HEK293 (cell line): ENCODE data around the gene CBFA2T2.

Experiments
- GLI2 ChIP-seq: fragments of 450-650 bp; formaldehyde crosslinking; IDR thresholded peaks from 2 replicates; pipeline ENCODE4; 2017; ENCODE audit warnings: missing biosample characterization, missing genetic modification characterization, low read depth, borderline replicate concordance
- HOXA7 ChIP-seq: sonication (generic); formaldehyde crosslinking; IDR thresholded peaks from 2 replicates; pipeline ENCODE4 v1.8.1; 2022; ENCODE audit warnings: missing genetic modification reagents, borderline replicate concordance
- KLF7 ChIP-seq: fragments of 450-650 bp; formaldehyde crosslinking; IDR thresholded peaks from 2 replicates; pipeline ENCODE4 v1.5.1; 2016; ENCODE audit warnings: missing biosample characterization, missing genetic modification characterization, borderline replicate concordance
- SCRT2 ChIP-seq: fragments of 450-650 bp; formaldehyde crosslinking; IDR thresholded peaks from 2 replicates; pipeline ENCODE4 v1.5.1; 2016; ENCODE audit warnings: missing biosample characterization, missing genetic modification characterization
- ZBTB20 ChIP-seq: fragments of 450-650 bp; formaldehyde crosslinking; IDR thresholded peaks from 2 replicates; pipeline ENCODE4 v1.5.1; 2016; ENCODE audit warnings: missing biosample characterization, missing genetic modification characterization
- ZIC2 ChIP-seq: fragments of 450-650 bp; formaldehyde crosslinking; IDR thresholded peaks from 2 replicates; pipeline ENCODE4 v1.5.1; 2016; ENCODE audit warnings: missing biosample characterization, missing genetic modification characterization
- ZNF121 ChIP-seq: fragments of 450-650 bp; formaldehyde crosslinking; IDR thresholded peaks from 2 replicates; pipeline ENCODE4 v1.5.1; 2016; ENCODE audit warnings: missing biosample characterization, missing genetic modification characterization
- ZNF132 ChIP-seq: fragments of 450-650 bp; formaldehyde crosslinking; IDR thresholded peaks from 2 replicates; pipeline ENCODE4 v1.5.1; 2017; ENCODE audit warnings: missing biosample characterization, missing genetic modification characterization, borderline replicate concordance
- ZNF48 ChIP-seq: fragments of 450-650 bp; formaldehyde crosslinking; IDR thresholded peaks from 2 replicates; pipeline ENCODE4 v1.5.1; 2016; ENCODE audit warnings: missing biosample characterization, missing genetic modification characterization
- ZNF707 ChIP-seq: fragments of 450-650 bp; formaldehyde crosslinking; IDR thresholded peaks from 2 replicates; pipeline ENCODE4 v1.5.1; 2016; ENCODE audit warnings: missing biosample characterization, missing genetic modification characterization
- TF ChIP-seq, protein P1 (sequence below): fragments of 450-650 bp; formaldehyde crosslinking; optimal IDR thresholded peaks from 2 replicates; pipeline ENCODE3; 2016; ENCODE audit warnings: missing biosample characterization, mild to moderate bottlenecking, missing genetic modification characterization
- TF ChIP-seq, protein P2 (sequence below): fragments of 450-650 bp; formaldehyde crosslinking; IDR thresholded peaks from 2 replicates; pipeline ENCODE4 v1.5.1; 2016; ENCODE audit warnings: missing biosample characterization, missing genetic modification characterization
- TF ChIP-seq, protein P3 (sequence below): fragments of 450-650 bp; formaldehyde crosslinking; IDR thresholded peaks from 2 replicates; pipeline ENCODE4 v1.5.1; 2017; ENCODE audit warnings: missing biosample characterization, missing genetic modification characterization
- TF ChIP-seq, protein P4 (sequence below): fragments of 450-650 bp; formaldehyde crosslinking; IDR thresholded peaks from 2 replicates; pipeline ENCODE4 v1.5.1; 2016; ENCODE audit warnings: missing biosample characterization, missing genetic modification characterization
- TF ChIP-seq, protein P5 (sequence below): fragments of 450-650 bp; formaldehyde crosslinking; IDR thresholded peaks from 2 replicates; pipeline ENCODE4 v1.5.1; 2017; ENCODE audit warnings: missing biosample characterization, missing genetic modification characterization
- TF ChIP-seq, protein P6 (sequence below): fragments of 450-650 bp; formaldehyde crosslinking; IDR thresholded peaks from 2 replicates; pipeline ENCODE4 v1.5.1; 2016; ENCODE audit warnings: missing biosample characterization, missing genetic modification characterization
- TF ChIP-seq, protein P7 (sequence below): fragments of 450-650 bp; formaldehyde crosslinking; IDR thresholded peaks from 2 replicates; pipeline ENCODE4 v1.5.1; 2016; ENCODE audit warnings: missing biosample characterization, missing genetic modification characterization, borderline replicate concordance

Gene CBFA2T2

DNA sequence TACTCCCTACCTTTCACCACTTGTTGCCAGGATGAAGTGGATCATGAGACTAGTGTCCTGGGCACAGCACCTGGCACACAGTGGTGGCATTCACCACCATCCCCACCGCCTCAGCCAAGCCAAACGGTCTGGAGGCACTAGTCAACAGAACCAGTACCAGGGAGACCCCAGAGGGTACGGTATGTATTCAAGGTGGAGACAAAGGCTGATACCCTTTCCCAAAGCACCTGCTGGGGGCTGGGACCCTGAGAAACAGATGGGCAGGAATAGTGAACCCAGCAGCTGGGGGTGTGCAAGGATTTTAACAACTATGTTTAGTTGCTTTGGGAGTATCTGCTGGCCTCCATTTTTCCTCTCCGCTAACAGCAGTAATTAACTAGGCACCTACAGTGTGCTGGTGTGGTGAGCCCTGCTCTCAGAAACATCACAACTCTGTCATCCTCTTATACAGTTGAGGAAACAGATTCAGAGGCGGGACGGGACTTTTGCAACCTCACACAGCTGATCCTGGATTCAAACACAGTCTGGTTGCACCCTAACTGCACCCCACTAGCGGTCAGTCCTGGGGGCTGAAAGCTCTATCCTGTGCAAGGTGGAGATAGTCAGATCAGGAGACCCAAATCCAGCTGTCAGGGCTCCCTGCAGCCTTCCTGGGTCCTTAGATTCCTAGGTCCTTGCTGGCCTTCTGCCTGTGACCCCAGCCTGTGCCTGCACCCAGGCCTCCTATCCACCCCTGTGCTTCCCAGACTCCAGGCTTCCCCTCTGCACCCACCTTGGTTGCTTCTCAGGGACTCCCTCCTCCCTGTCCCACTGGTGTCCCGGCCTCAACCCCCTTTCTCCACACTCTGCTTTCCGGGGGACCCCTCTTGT lies 47.5 kb upstream of the CBFA2T2 start (continued):
- TF ChIP-seq, protein P1, sequence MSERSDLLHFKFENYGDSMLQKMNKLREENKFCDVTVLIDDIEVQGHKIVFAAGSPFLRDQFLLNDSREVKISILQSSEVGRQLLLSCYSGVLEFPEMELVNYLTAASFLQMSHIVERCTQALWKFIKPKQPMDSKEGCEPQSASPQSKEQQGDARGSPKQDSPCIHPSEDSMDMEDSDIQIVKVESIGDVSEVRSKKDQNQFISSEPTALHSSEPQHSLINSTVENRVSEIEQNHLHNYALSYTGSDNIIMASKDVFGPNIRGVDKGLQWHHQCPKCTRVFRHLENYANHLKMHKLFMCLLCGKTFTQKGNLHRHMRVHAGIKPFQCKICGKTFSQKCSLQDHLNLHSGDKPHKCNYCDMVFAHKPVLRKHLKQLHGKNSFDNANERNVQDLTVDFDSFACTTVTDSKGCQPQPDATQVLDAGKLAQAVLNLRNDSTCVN (tag by site-specific recombination): no peak
- TF ChIP-seq SCRT2 (tag by site-specific recombination): 0 out of 2 replicates have a peak, but pooled peaks have one; percentile 52
- TF ChIP-seq ZBTB20 (tag by site-specific recombination): peak; percentile 75; the same call in 1 of the 2 replicates
- TF ChIP-seq, protein P2, sequence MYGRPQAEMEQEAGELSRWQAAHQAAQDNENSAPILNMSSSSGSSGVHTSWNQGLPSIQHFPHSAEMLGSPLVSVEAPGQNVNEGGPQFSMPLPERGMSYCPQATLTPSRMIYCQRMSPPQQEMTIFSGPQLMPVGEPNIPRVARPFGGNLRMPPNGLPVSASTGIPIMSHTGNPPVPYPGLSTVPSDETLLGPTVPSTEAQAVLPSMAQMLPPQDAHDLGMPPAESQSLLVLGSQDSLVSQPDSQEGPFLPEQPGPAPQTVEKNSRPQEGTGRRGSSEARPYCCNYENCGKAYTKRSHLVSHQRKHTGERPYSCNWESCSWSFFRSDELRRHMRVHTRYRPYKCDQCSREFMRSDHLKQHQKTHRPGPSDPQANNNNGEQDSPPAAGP: no peak
- TF ChIP-seq ZIC2 (tag by site-specific recombination): no peak
- TF ChIP-seq, protein P3, sequence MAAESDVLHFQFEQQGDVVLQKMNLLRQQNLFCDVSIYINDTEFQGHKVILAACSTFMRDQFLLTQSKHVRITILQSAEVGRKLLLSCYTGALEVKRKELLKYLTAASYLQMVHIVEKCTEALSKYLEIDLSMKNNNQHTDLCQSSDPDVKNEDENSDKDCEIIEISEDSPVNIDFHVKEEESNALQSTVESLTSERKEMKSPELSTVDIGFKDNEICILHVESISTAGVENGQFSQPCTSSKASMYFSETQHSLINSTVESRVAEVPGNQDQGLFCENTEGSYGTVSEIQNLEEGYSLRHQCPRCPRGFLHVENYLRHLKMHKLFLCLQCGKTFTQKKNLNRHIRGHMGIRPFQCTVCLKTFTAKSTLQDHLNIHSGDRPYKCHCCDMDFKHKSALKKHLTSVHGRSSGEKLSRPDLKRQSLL (tag by site-specific recombination): no peak
- TF ChIP-seq GLI2: no peak
- TF ChIP-seq, protein P4, sequence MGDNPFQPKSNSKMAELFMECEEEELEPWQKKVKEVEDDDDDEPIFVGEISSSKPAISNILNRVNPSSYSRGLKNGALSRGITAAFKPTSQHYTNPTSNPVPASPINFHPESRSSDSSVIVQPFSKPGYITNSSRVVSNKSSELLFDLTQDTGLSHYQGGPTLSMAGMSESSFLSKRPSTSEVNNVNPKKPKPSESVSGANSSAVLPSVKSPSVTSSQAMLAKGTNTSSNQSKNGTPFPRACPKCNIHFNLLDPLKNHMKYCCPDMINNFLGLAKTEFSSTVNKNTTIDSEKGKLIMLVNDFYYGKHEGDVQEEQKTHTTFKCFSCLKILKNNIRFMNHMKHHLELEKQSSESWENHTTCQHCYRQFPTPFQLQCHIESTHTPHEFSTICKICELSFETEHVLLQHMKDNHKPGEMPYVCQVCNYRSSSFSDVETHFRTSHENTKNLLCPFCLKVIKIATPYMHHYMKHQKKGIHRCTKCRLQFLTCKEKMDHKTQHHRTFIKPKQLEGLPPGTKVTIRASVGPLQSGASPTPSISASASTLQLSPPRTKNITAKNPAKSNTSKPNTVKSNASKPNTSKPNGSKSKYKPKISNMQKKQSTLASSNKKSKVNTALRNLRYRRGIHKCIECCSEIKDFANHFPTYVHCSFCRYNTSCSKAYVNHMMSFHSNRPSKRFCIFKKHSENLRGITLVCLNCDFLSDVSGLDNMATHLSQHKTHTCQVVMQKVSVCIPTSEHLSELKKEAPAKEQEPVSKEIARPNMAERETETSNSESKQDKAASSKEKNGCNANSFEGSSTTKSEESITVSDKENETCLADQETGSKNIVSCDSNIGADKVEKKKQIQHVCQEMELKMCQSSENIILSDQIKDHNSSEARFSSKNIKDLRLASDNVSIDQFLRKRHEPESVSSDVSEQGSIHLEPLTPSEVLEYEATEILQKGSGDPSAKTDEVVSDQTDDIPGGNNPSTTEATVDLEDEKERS: no peak
- TF ChIP-seq ZNF48 (tag by site-specific recombination): no peak
- no peak for TF ChIP-seq ZNF707 (tag by site-specific recombination)
- TF ChIP-seq ZNF132 (tag by site-specific recombination): no peak
- no peak for TF ChIP-seq ZNF121 (tag by site-specific recombination)
- TF ChIP-seq, protein P5, sequence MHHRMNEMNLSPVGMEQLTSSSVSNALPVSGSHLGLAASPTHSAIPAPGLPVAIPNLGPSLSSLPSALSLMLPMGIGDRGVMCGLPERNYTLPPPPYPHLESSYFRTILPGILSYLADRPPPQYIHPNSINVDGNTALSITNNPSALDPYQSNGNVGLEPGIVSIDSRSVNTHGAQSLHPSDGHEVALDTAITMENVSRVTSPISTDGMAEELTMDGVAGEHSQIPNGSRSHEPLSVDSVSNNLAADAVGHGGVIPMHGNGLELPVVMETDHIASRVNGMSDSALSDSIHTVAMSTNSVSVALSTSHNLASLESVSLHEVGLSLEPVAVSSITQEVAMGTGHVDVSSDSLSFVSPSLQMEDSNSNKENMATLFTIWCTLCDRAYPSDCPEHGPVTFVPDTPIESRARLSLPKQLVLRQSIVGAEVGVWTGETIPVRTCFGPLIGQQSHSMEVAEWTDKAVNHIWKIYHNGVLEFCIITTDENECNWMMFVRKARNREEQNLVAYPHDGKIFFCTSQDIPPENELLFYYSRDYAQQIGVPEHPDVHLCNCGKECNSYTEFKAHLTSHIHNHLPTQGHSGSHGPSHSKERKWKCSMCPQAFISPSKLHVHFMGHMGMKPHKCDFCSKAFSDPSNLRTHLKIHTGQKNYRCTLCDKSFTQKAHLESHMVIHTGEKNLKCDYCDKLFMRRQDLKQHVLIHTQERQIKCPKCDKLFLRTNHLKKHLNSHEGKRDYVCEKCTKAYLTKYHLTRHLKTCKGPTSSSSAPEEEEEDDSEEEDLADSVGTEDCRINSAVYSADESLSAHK (tag by site-specific recombination): no peak
- TF ChIP-seq, protein P6, sequence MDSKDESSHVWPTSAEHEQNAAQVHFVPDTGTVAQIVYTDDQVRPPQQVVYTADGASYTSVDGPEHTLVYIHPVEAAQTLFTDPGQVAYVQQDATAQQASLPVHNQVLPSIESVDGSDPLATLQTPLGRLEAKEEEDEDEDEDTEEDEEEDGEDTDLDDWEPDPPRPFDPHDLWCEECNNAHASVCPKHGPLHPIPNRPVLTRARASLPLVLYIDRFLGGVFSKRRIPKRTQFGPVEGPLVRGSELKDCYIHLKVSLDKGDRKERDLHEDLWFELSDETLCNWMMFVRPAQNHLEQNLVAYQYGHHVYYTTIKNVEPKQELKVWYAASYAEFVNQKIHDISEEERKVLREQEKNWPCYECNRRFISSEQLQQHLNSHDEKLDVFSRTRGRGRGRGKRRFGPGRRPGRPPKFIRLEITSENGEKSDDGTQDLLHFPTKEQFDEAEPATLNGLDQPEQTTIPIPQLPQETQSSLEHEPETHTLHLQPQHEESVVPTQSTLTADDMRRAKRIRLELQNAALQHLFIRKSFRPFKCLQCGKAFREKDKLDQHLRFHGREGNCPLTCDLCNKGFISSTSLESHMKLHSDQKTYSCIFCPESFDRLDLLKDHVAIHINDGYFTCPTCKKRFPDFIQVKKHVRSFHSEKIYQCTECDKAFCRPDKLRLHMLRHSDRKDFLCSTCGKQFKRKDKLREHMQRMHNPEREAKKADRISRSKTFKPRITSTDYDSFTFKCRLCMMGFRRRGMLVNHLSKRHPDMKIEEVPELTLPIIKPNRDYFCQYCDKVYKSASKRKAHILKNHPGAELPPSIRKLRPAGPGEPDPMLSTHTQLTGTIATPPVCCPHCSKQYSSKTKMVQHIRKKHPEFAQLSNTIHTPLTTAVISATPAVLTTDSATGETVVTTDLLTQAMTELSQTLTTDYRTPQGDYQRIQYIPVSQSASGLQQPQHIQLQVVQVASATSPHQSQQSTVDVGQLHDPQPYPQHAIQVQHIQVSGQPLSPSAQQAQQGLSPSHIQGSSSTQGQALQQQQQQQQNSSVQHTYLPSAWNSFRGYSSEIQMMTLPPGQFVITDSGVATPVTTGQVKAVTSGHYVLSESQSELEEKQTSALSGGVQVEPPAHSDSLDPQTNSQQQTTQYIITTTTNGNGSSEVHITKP: peak; percentile 86
- TF ChIP-seq KLF7 (tag by site-specific recombination): no peak
- TF ChIP-seq, protein P7, sequence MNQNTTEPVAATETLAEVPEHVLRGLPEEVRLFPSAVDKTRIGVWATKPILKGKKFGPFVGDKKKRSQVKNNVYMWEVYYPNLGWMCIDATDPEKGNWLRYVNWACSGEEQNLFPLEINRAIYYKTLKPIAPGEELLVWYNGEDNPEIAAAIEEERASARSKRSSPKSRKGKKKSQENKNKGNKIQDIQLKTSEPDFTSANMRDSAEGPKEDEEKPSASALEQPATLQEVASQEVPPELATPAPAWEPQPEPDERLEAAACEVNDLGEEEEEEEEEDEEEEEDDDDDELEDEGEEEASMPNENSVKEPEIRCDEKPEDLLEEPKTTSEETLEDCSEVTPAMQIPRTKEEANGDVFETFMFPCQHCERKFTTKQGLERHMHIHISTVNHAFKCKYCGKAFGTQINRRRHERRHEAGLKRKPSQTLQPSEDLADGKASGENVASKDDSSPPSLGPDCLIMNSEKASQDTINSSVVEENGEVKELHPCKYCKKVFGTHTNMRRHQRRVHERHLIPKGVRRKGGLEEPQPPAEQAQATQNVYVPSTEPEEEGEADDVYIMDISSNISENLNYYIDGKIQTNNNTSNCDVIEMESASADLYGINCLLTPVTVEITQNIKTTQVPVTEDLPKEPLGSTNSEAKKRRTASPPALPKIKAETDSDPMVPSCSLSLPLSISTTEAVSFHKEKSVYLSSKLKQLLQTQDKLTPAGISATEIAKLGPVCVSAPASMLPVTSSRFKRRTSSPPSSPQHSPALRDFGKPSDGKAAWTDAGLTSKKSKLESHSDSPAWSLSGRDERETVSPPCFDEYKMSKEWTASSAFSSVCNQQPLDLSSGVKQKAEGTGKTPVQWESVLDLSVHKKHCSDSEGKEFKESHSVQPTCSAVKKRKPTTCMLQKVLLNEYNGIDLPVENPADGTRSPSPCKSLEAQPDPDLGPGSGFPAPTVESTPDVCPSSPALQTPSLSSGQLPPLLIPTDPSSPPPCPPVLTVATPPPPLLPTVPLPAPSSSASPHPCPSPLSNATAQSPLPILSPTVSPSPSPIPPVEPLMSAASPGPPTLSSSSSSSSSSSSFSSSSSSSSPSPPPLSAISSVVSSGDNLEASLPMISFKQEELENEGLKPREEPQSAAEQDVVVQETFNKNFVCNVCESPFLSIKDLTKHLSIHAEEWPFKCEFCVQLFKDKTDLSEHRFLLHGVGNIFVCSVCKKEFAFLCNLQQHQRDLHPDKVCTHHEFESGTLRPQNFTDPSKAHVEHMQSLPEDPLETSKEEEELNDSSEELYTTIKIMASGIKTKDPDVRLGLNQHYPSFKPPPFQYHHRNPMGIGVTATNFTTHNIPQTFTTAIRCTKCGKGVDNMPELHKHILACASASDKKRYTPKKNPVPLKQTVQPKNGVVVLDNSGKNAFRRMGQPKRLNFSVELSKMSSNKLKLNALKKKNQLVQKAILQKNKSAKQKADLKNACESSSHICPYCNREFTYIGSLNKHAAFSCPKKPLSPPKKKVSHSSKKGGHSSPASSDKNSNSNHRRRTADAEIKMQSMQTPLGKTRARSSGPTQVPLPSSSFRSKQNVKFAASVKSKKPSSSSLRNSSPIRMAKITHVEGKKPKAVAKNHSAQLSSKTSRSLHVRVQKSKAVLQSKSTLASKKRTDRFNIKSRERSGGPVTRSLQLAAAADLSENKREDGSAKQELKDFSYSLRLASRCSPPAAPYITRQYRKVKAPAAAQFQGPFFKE (tag by site-specific recombination): no peak
- no peak for TF ChIP-seq HOXA7 (CRISPR knock-in tag)
